Activated naive CD4-positive, alpha-beta T cell treated with anti-CD3 and anti-CD28 coated beads for 36 hours (primary cell): ENCODE data around the gene PLCB1. TPM values are rescaled to one million over a fixed set of nuclear protein-coding genes. Genes with fewer than 3 reads are reported as not detected.
"Not testable (repeated sequence)": the region's sequence is repeated elsewhere in the genome, so short reads cannot be mapped to it uniquely, and the experiment has no call there.

ENCODE experiments used
- CTCF ChIA-PET: fragments of 350-600 bp; sonication (Branson Sonifier 250); formaldehyde crosslinking; loops from one replicate; lab custom pipeline; 2021; ENCODE audit warnings: antibody characterized with exemption; lab: Charles Lee
- DNase-seq: peaks from one replicate; pipeline ENCODE4 v3.0.0-alpha.2; 2020
- H3K27ac Mint-ChIP-seq: one replicate; pipeline ENCODE4 v1.8.0; 2021; ENCODE audit warnings: mild to moderate bottlenecking, mixed read lengths
- H3K27me3 Mint-ChIP-seq: one replicate; pipeline ENCODE4 v1.8.0; 2021; ENCODE audit warnings: low read depth, mixed read lengths
- H3K36me3 Mint-ChIP-seq: one replicate; pipeline ENCODE4 v1.8.0; 2021; ENCODE audit warnings: low read depth, mixed read lengths
- H3K4me1 Mint-ChIP-seq: one replicate; pipeline ENCODE4 v1.8.0; 2021; ENCODE audit warnings: low read depth, mixed read lengths
- H3K4me3 Mint-ChIP-seq: one replicate; pipeline ENCODE4 v1.8.0; 2021; ENCODE audit warnings: mild to moderate bottlenecking, moderate library complexity, mixed read lengths
- H3K9me3 Mint-ChIP-seq: one replicate; pipeline ENCODE4 v1.8.0; 2021; ENCODE audit warnings: mixed read lengths
- intact Hi-C: fragments of 100-400 bp; cut with micrococcal nuclease; formaldehyde crosslinking; loops from one replicate; pipeline ENCODE4 v1.15.1; 2023
- total RNA-seq, 2 experiments: library from RNA; stranded (reverse); gene quantifications; one replicate each; pipeline ENCODE4 v1.2.3, GENCODE V29; 2021

Gene PLCB1
- total RNA-seq, 2 experiments from 2014 or later: 1.2 TPM

DNA sequence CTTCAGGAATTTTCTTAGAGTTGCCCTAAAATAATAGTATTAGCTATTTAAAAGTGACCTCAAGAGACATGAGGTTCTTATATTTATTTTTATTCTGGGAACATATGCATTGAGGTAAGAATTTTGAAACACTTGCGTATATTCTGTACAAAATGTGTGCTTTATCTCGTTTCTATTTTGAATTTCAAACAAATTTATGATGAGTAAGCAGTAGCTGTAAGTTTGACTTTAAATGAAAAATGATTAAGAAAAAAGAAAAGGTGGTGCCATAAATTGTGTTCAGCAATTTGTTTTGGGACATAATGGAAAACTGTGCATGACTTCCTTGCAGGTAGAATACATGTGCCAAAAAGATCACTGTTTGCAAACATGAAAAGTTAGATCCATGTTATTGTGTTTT is 503.8 kb downstream of the PLCB1 start:
- intact Hi-C loops: no loop called here

DNA sequence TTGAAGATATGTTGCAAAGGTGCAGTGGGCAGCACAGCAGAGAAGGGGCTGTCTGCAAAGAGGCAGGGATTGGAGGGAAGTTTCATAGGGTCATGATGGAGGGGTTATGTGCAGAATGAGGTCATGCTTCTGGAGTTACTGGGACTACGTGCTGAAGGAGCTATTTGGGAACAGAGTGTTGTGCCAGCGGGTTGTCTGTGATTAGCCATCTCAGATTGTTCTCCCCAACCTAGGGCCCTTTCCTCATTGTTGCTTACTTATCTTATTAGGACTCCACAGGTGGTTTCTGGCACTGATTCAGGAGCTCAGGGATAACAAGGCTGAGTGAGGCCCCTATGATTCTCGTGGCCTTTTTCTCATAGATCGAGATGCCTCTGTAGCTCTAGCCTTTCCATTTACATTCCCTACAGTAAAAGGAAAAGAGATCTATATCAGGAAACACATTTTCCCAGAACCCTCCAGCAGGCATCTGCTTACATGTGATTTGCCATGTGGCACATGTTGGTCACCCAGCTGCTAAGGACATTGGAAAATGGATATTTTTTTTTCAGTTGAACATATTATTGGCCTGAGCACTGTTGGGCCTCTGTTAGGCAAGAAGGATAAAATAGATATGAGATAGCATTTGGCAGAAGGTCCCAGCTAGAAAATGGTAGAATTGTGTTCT is 507.2 kb downstream of the PLCB1 start:
- CTCF ChIA-PET: no interaction called here
- no peak overlapping the region for H3K27ac Mint-ChIP-seq

More for the DNA sequence above, 503.8 kb downstream of the PLCB1 start:
- no peaks in the 10 kb centered on the region for H3K4me1 Mint-ChIP-seq
- H3K9me3 Mint-ChIP-seq: no peaks in the 10 kb centered on the region
- peaks cover 3% of the 10 kb centered on the region for H3K27me3 Mint-ChIP-seq
- no peaks in the 10 kb centered on the region for H3K36me3 Mint-ChIP-seq
- CTCF ChIA-PET: no interaction called here
- H3K4me3 Mint-ChIP-seq: no peak overlapping the region
- no peak overlapping the region for H3K27ac Mint-ChIP-seq
- DNase-seq: no peak

DNA sequence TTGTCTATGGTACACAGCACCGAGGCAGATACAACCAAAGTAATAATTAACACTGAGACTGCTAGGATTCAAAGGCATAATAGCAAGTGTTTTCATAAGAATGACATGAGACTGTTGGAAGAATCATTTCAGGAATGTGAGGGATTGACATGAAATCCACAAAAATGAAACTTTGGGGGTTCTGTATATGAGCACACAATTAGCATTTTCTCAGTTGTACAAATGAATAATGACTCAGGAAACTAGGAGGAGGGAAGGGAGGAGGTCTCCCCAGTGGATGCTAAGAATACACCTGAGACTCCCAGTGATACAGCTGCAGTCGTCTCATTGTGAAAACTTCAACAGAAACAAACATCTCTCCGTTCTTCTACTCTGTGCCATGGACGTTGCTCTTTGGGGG is 508.4 kb downstream of the PLCB1 start:
- CTCF ChIA-PET: no interaction called here

More for the DNA sequence above, 507.2 kb downstream of the PLCB1 start:
- no peak for DNase-seq
- Mint-ChIP-seq H3K4me1 (no peaks in the 10 kb centered on the region), H3K9me3 (peaks cover 2% of the 10 kb centered on the region), H3K4me3 (no peak overlapping the region), H3K27me3 (peaks cover 2% of the 10 kb centered on the region), H3K36me3 (no peaks in the 10 kb centered on the region)
- intact Hi-C loops: no loop called here

DNA sequence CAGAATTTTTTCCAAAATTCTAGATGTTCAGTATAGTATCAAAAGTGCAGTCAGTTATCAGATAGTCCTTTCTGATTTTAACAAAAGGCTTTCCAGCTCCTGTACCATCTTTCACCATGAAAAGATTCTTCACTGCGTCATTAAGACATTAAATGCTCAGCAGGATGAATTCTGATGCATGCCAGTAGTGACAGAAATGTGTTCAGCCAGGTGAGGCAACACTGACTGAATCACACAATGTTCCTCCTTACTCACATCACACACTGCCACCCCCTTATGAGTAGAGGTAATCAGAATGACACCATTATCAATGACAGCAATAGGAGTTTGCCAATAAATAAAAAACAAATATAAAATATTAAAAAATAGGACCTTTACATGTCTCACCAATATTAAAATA is 510.2 kb downstream of the PLCB1 start:
- Mint-ChIP-seq H3K9me3 (peaks cover 2% of the 10 kb centered on the region), H3K4me1 (no peaks in the 10 kb centered on the region), H3K36me3 (no peaks in the 10 kb centered on the region), H3K27me3 (no peaks in the 10 kb centered on the region), H3K4me3 (no peak overlapping the region), H3K27ac (no peak overlapping the region)
- no peak for DNase-seq
- CTCF ChIA-PET: no interaction called here
- intact Hi-C loops: no loop called here

More for the DNA sequence above, 508.4 kb downstream of the PLCB1 start:
- Mint-ChIP-seq H3K4me1 (no peaks in the 10 kb centered on the region), H3K36me3 (no peaks in the 10 kb centered on the region), H3K4me3 (no peak overlapping the region), H3K27ac (no peak overlapping the region), H3K9me3 (peaks cover 2% of the 10 kb centered on the region), H3K27me3 (no peaks in the 10 kb centered on the region)
- no peak for DNase-seq
- intact Hi-C loops: no loop called here

DNA sequence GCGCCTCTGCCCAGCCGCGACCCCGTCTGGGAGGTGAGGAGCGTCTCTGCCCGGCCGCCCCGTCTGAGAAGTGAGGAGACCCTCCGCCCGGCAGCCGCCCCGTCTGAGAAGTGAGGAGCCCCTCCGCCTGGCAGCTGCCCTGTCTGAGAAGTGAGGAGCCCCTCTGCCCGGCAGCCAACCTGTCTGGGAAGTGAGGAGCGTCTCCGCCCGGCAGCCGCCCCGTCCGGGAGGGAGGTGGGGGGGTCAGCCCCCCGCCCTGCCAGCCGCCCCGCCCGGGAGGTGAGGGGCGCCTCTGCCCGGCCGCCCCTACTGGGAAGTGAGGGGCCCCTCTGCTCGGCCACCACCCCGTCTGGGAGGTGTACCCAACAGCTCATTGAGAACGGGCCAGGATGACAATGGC is 512.4 kb downstream of the PLCB1 start:
- not testable (repeated sequence) for H3K36me3 Mint-ChIP-seq

DNA sequence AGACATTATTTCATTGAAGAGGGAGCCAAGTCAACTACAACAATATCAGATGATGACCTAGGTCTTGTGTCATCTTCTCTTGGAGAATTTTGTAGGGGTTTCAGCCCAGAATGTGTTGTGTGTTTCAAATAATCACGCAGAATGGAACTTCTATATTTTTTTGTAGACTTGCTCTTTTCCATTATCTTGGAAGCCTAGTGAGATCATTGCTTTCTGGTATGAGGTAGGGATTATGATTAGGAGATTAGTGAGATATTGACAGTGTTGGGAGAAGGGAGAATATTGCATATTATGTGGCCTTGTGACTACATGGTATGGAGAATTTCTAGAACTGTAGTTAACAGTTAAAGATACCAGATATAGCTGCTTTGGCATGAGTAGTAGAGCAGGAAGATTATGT is 513.3 kb downstream of the PLCB1 start:
- Mint-ChIP-seq H3K4me3 (no peak overlapping the region), H3K9me3 (peaks cover 2% of the 10 kb centered on the region), H3K27me3 (no peaks in the 10 kb centered on the region), H3K27ac (no peak overlapping the region), H3K36me3 (no peaks in the 10 kb centered on the region), H3K4me1 (no peaks in the 10 kb centered on the region)
- CTCF ChIA-PET: no interaction called here
- DNase-seq: no peak
- intact Hi-C loops: no loop called here

More for the DNA sequence above, 512.4 kb downstream of the PLCB1 start:
- DNase-seq, H3K27ac Mint-ChIP-seq, CTCF ChIA-PET, intact Hi-C loops, H3K4me3 Mint-ChIP-seq, H3K27me3 Mint-ChIP-seq, H3K4me1 Mint-ChIP-seq, H3K9me3 Mint-ChIP-seq: not testable (repeated sequence)

DNA sequence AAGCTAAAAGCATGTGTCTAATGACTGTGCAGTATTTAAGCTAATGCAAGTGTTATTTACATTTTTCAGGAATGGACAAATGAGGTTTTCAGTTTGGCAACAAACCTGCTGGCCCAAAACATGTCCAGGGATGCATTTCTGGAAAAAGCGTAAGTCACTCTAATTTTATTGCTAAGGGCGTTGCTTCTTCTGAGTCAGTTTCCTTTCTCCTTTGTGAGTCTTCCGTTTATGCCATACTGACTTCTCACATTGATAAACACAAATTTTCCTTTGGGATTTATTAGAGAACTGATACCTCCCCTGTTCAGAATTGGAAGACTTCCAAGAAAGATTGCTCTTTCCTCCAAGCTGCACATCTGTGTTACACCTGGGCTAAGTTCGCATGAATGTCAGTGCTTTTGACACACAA is 514.0 kb downstream of the PLCB1 start:
- peaks cover 2% of the 10 kb centered on the region for H3K9me3 Mint-ChIP-seq
- H3K4me1 Mint-ChIP-seq: no peaks in the 10 kb centered on the region
- no peaks in the 10 kb centered on the region for H3K36me3 Mint-ChIP-seq
- H3K4me3 Mint-ChIP-seq: no peak overlapping the region
- DNase-seq: no peak
- intact Hi-C loops: no loop called here
- no peak overlapping the region for H3K27ac Mint-ChIP-seq
- no peaks in the 10 kb centered on the region for H3K27me3 Mint-ChIP-seq
- CTCF ChIA-PET: no interaction called here

DNA sequence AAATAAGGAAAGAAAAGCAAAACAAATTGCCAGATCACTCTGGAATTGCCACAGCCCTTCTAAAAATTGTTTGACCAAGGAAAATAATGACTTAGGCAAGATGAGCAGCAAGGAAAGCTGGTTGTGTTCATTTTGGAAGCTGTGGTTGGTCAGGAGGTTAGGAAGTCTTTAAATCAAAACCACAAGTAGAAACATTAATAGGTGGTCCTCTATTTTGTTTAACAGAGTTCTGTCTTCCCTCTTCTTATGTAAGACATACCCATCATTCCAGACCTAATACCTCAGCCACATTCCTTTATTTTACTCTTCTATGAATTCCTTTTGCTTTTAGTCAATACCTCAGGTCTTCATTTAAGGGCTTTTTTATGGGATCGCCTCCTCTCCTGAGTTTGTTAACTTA is 514.6 kb downstream of the PLCB1 start:
- DNase-seq: no peak
- Mint-ChIP-seq H3K27ac (no peak overlapping the region), H3K9me3 (peaks cover 2% of the 10 kb centered on the region), H3K4me1 (no peaks in the 10 kb centered on the region), H3K36me3 (no peaks in the 10 kb centered on the region), H3K4me3 (no peak overlapping the region), H3K27me3 (no peaks in the 10 kb centered on the region)
- CTCF ChIA-PET: no interaction called here
- intact Hi-C loops: no loop called here

DNA sequence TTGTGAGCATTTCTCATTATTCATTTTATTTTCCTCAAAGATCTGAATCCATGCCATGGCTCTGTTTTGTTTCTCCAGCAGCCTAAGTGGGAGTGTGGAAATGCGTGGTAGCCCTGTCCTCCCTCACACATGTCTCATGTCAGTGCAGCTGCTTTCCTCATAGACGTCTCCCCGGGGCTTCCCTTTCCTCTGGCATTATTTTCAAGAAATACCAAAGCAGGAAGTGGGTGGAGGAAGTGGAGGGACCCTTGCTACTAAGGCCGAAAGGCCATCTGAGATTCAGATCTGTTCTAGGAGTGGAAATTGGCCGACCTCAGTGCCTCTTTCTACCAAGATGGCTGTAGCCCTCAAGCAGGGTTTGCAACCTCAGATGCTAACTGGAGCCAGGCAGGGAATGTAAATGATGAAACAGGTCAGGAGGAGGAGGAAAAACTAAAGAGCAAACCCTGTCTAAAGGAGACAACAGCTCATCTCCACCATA is 515.9 kb downstream of the PLCB1 start:
- H3K4me3 Mint-ChIP-seq: no peak overlapping the region
- no peak overlapping the region for H3K27ac Mint-ChIP-seq
- no peaks in the 10 kb centered on the region for H3K36me3 Mint-ChIP-seq
- H3K4me1 Mint-ChIP-seq: no peaks in the 10 kb centered on the region
- intact Hi-C loops: no loop called here
- CTCF ChIA-PET: no interaction called here
- peaks cover 2% of the 10 kb centered on the region for H3K9me3 Mint-ChIP-seq
- no peaks in the 10 kb centered on the region for H3K27me3 Mint-ChIP-seq
- no peak for DNase-seq

DNA sequence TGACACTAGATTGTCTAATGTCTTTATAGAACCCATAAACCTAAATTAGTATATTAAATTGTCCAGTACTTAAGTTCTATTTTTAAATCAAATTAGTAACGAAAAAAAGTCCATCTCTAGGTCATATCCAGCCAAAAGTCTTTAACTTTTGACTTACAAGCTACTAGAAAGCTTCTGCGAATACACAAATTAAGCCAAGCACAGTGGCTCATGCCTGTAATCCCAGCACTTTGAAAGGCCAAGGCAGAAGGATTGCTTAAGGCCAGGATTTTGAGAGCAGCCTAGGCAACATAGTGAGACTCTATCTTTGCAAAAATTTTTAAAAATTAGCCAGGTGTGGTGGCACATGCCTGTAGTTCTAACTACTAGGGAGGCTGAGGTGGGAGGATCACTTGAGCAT is 516.4 kb downstream of the PLCB1 start:
- no peak for DNase-seq
- no peaks in the 10 kb centered on the region for H3K36me3 Mint-ChIP-seq
- no peaks in the 10 kb centered on the region for H3K9me3 Mint-ChIP-seq
- H3K27ac Mint-ChIP-seq: no peak overlapping the region
- H3K27me3 Mint-ChIP-seq: no peaks in the 10 kb centered on the region
- intact Hi-C loops: no loop called here
- no peaks in the 10 kb centered on the region for H3K4me1 Mint-ChIP-seq
- CTCF ChIA-PET: no interaction called here
- H3K4me3 Mint-ChIP-seq: no peak overlapping the region

DNA sequence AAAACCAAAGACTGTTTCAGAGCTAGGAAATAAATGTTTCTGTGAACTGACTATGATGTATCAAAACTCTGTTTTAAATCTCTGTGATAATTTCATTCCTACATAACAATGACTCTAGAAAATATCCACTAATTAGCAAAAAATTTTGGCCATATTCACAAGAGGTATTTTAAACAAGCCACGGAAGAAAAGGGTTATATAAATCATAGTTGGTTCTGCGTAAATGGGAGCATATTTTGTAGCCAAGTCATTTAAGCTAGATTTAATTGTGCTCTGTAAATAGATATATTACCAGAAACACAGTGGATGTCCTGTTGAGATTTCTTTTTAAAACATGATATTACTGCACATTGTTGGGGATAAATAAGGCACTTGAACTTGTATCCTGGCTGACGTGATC is 520.3 kb downstream of the PLCB1 start:
- Mint-ChIP-seq H3K27me3 (no peaks in the 10 kb centered on the region), H3K27ac (no peak overlapping the region), H3K4me3 (no peak overlapping the region), H3K4me1 (no peaks in the 10 kb centered on the region), H3K9me3 (no peaks in the 10 kb centered on the region), H3K36me3 (no peaks in the 10 kb centered on the region)
- intact Hi-C loops: no loop called here
- CTCF ChIA-PET: no interaction called here
- DNase-seq: no peak

DNA sequence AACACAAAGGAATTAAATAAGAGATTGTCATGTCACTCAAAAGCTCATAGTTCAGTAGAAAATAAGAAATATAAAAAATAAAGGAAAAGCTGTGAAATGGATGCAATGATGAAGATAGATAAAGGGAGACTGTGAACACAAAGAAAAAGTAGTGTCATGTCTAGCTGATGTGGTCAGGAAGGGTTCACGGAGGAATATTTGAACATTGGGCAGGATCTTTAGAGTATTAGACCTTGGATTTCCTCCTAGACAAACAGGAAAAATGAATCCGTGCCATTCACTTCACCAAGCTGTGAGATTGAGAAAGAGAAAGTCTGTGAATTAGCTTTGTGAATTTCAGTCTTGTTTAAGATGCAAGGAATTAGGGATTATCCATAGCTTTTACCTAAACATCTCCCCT is 522.4 kb downstream of the PLCB1 start:
- H3K9me3 Mint-ChIP-seq: no peaks in the 10 kb centered on the region
- DNase-seq: no peak
- CTCF ChIA-PET: interaction anchor here (1.0 to 1.1 kb wide), 2 partner anchors 9 to 68 kb away, joined by 3 read pairs; no protein-coding TSS in a partner anchor
- no peak overlapping the region for H3K27ac Mint-ChIP-seq
- no peaks in the 10 kb centered on the region for H3K36me3 Mint-ChIP-seq
- intact Hi-C loops: no loop called here
- no peak overlapping the region for H3K4me3 Mint-ChIP-seq
- H3K4me1 Mint-ChIP-seq: no peaks in the 10 kb centered on the region
- H3K27me3 Mint-ChIP-seq: no peaks in the 10 kb centered on the region

DNA sequence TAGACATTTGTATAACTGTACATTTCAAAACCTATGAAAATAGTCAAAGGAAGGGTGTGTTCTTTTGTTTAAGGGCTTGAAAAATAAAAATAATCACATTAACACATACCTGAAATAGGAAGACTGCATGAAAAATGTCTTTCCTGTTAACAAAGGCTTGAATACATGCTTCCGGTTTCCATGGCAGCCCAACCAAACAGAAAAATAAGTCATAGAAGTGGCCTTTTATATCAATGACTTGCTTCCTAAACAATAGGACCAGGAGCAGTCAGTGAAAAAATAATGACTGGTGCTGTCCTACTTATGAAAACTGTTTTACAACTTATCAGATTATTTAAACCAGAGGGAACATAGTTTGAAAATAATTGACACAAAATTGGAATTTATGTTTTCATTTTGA is 524.3 kb downstream of the PLCB1 start:
- Mint-ChIP-seq H3K27me3 (no peaks in the 10 kb centered on the region), H3K4me3 (no peak overlapping the region), H3K4me1 (no peaks in the 10 kb centered on the region), H3K36me3 (no peaks in the 10 kb centered on the region), H3K9me3 (no peaks in the 10 kb centered on the region), H3K27ac (no peak overlapping the region)
- CTCF ChIA-PET: no interaction called here
- DNase-seq: no peak
- intact Hi-C loops: no loop called here
